ENCODE results near the gene COL20A1. TPM values are rescaled to one million over a fixed set of nuclear protein-coding genes. Genes with fewer than 3 reads are reported as not detected.

The COL20A1 gene
- total RNA-seq, 2 experiments from 2014 or later, result 0.05 TPM; not detected in 1

GRCh38 chr20:63317061-63317460 lies 24.1 kb downstream of the COL20A1 start:
- Mint-ChIP-seq H3K36me3 (ENCODE audit: low read depth) (no peaks in the 10 kb centered on the region), H3K27me3 (ENCODE audit: low read depth) (no peaks in the 10 kb centered on the region), H3K4me1 (ENCODE audit: low read depth) (no peaks in the 10 kb centered on the region), H3K4me3 (no peak overlapping the region), H3K27ac (no peak overlapping the region), H3K9me3 (no peaks in the 10 kb centered on the region)
- CTCF ChIA-PET, result no interaction called here
- DNase-seq, result no peak
- intact Hi-C loops (cut with micrococcal nuclease), result no loop called here

- Mint-ChIP-seq H3K36me3 (ENCODE audit: low read depth) (no peaks in the 10 kb centered on the region), H3K9me3 (no peaks in the 10 kb centered on the region), H3K27me3 (ENCODE audit: low read depth) (no peaks in the 10 kb centered on the region), H3K27ac (no peak overlapping the region), H3K4me3 (no peak overlapping the region), H3K4me1 (ENCODE audit: low read depth) (no peaks in the 10 kb centered on the region)
- peak; percentile 3 for DNase-seq
- intact Hi-C loops (cut with micrococcal nuclease), result no loop called here
- CTCF ChIA-PET, result no interaction called here
These were observed 24.8 kb downstream of the COL20A1 start for GRCh38 chr20:63317601-63318291.

GRCh38 chr20:63318391-63319163 lies 25.6 kb downstream of the COL20A1 start:
- DNase-seq, result peak; percentile 2
- peaks cover 3% of the 10 kb centered on the region for H3K27me3 Mint-ChIP-seq (ENCODE audit: low read depth)
- H3K36me3 Mint-ChIP-seq (ENCODE audit: low read depth), result no peaks in the 10 kb centered on the region
- intact Hi-C loops (cut with micrococcal nuclease), result no loop called here
- H3K4me1 Mint-ChIP-seq (ENCODE audit: low read depth), result no peaks in the 10 kb centered on the region
- CTCF ChIA-PET, result no interaction called here
- H3K4me3 Mint-ChIP-seq, result no peak overlapping the region
- H3K9me3 Mint-ChIP-seq, result no peaks in the 10 kb centered on the region
- H3K27ac Mint-ChIP-seq, result no peak overlapping the region

GRCh38 chr20:63319164-63320040 lies 26.4 kb downstream of the COL20A1 start:
- no peak overlapping the region for H3K27ac Mint-ChIP-seq
- CTCF ChIA-PET, result no interaction called here
- no peaks in the 10 kb centered on the region for H3K9me3 Mint-ChIP-seq
- no peak overlapping the region for H3K4me3 Mint-ChIP-seq
- H3K27me3 Mint-ChIP-seq (ENCODE audit: low read depth), result peaks cover 3% of the 10 kb centered on the region
- intact Hi-C loops (cut with micrococcal nuclease), result no loop called here
- peak; percentile 2 for DNase-seq
- no peaks in the 10 kb centered on the region for H3K36me3 Mint-ChIP-seq (ENCODE audit: low read depth)
- H3K4me1 Mint-ChIP-seq (ENCODE audit: low read depth), result no peaks in the 10 kb centered on the region

GRCh38 chr20:63320041-63320511 lies 27.1 kb downstream of the COL20A1 start:
- intact Hi-C loops (cut with micrococcal nuclease), result no loop called here
- CTCF ChIA-PET, result no interaction called here
- H3K36me3 Mint-ChIP-seq (ENCODE audit: low read depth), result no peaks in the 10 kb centered on the region
- peaks cover 3% of the 10 kb centered on the region for H3K27me3 Mint-ChIP-seq (ENCODE audit: low read depth)
- no peaks in the 10 kb centered on the region for H3K4me1 Mint-ChIP-seq (ENCODE audit: low read depth)
- H3K4me3 Mint-ChIP-seq, result no peak overlapping the region
- DNase-seq, result peak; percentile 2
- H3K27ac Mint-ChIP-seq, result no peak overlapping the region
- H3K9me3 Mint-ChIP-seq, result no peaks in the 10 kb centered on the region

- peak; percentile 2 for DNase-seq
- H3K4me1 Mint-ChIP-seq (ENCODE audit: low read depth), result no peaks in the 10 kb centered on the region
- H3K4me3 Mint-ChIP-seq, result no peak overlapping the region
- H3K36me3 Mint-ChIP-seq (ENCODE audit: low read depth), result no peaks in the 10 kb centered on the region
- H3K27me3 Mint-ChIP-seq (ENCODE audit: low read depth), result peaks cover 3% of the 10 kb centered on the region
- CTCF ChIA-PET, result no interaction called here
- intact Hi-C loops (cut with micrococcal nuclease), result no loop called here
- no peaks in the 10 kb centered on the region for H3K9me3 Mint-ChIP-seq
- H3K27ac Mint-ChIP-seq, result no peak overlapping the region
These were observed 27.7 kb downstream of the COL20A1 start for GRCh38 chr20:63320616-63321147.

- H3K4me3 Mint-ChIP-seq, result no peak overlapping the region
- no peaks in the 10 kb centered on the region for H3K9me3 Mint-ChIP-seq
- no peaks in the 10 kb centered on the region for H3K36me3 Mint-ChIP-seq (ENCODE audit: low read depth)
- H3K27me3 Mint-ChIP-seq (ENCODE audit: low read depth), result peaks cover 3% of the 10 kb centered on the region
- H3K27ac Mint-ChIP-seq, result no peak overlapping the region
- peak; percentile 2 for DNase-seq
- intact Hi-C loops (cut with micrococcal nuclease), result no loop called here
- H3K4me1 Mint-ChIP-seq (ENCODE audit: low read depth), result peaks cover 2% of the 10 kb centered on the region
- CTCF ChIA-PET, result interaction anchor here (0.5 kb wide), 1 partner anchor 153 kb away, joined by 3 read pairs; no protein-coding TSS in a partner anchor
These were observed 28.3 kb downstream of the COL20A1 start for GRCh38 chr20:63321148-63321831.

- intact Hi-C loops (cut with micrococcal nuclease), result no loop called here
- peaks cover 3% of the 10 kb centered on the region for H3K27me3 Mint-ChIP-seq (ENCODE audit: low read depth)
- no peaks in the 10 kb centered on the region for H3K9me3 Mint-ChIP-seq
- H3K4me3 Mint-ChIP-seq, result no peak overlapping the region
- H3K36me3 Mint-ChIP-seq (ENCODE audit: low read depth), result no peaks in the 10 kb centered on the region
- CTCF ChIA-PET, result no interaction called here
- DNase-seq, result peak; percentile 2
- no peak overlapping the region for H3K27ac Mint-ChIP-seq
- peaks cover 5% of the 10 kb centered on the region for H3K4me1 Mint-ChIP-seq (ENCODE audit: low read depth)
These were observed 29.4 kb downstream of the COL20A1 start for GRCh38 chr20:63322146-63322932.

GRCh38 chr20:63322933-63323273 lies 29.9 kb downstream of the COL20A1 start:
- intact Hi-C loops (cut with micrococcal nuclease), result no loop called here
- Mint-ChIP-seq H3K36me3 (ENCODE audit: low read depth) (no peaks in the 10 kb centered on the region), H3K9me3 (no peaks in the 10 kb centered on the region), H3K4me1 (ENCODE audit: low read depth) (peaks cover 5% of the 10 kb centered on the region), H3K4me3 (no peak overlapping the region), H3K27ac (no peak overlapping the region), H3K27me3 (ENCODE audit: low read depth) (peaks cover 3% of the 10 kb centered on the region)
- CTCF ChIA-PET, result no interaction called here
- peak; percentile 0 for DNase-seq

- Mint-ChIP-seq H3K27me3 (ENCODE audit: low read depth) (peaks cover 3% of the 10 kb centered on the region), H3K4me3 (no peak overlapping the region), H3K9me3 (no peaks in the 10 kb centered on the region), H3K27ac (no peak overlapping the region), H3K4me1 (ENCODE audit: low read depth) (peaks cover 5% of the 10 kb centered on the region), H3K36me3 (ENCODE audit: low read depth) (no peaks in the 10 kb centered on the region)
- intact Hi-C loops (cut with micrococcal nuclease), result no loop called here
- CTCF ChIA-PET, result no interaction called here
- DNase-seq, result no peak
These were observed 30.5 kb downstream of the COL20A1 start for GRCh38 chr20:63323357-63323981.

GRCh38 chr20:63325021-63325471 lies 32.1 kb downstream of the COL20A1 start:
- no peak overlapping the region for H3K27ac Mint-ChIP-seq
- intact Hi-C loops (cut with micrococcal nuclease), result no loop called here
- no peak overlapping the region for H3K4me3 Mint-ChIP-seq
- no peaks in the 10 kb centered on the region for H3K9me3 Mint-ChIP-seq
- no peak for DNase-seq
- CTCF ChIA-PET, result no interaction called here
- H3K27me3 Mint-ChIP-seq (ENCODE audit: low read depth), result peaks cover 3% of the 10 kb centered on the region
- H3K4me1 Mint-ChIP-seq (ENCODE audit: low read depth), result peaks cover 5% of the 10 kb centered on the region
- H3K36me3 Mint-ChIP-seq (ENCODE audit: low read depth), result no peaks in the 10 kb centered on the region
